A204.1 (cell line): ENCODE results near the gene SLC12A5.
"Not testable (repeated sequence)": the region's sequence is repeated elsewhere in the genome, so short reads cannot be mapped to it uniquely, and the experiment has no call there.

Experiments
- FAIRE-seq: peaks from 2 replicates; lab custom pipeline; 2012; peaks lifted over from hg19 to GRCh38; lab: Jason Lieb, UNC

SLC12A5 gene

DNA sequence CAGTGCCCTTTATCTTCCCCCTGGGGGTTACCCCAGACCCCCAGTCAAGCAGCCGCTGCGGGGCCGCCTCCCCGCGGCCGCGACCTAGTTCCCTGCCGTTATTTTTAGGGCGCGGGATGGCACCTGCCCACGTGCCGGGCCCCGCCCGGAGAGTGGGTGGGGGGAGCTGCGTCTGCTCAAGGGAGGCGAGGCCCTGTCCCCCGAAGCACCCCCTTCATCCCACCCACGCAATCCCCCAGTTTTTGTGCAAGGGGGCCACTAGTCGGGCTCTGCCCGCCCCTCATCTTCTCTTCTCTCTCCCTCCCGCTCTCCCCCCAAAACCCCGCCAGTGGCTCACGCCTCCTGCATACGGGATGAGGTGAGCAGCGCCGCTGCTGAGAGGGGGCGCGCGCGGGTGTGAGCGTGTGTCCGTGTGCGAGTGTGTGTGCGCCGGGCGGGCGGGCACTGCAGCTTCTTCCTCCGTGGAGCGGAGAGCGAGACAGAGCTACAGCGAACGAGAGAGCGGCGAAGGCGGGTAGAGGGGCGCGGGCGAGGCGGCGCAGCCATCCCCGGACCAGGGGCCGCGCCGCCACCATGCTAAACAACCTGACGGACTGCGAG is at the start of gene SLC12A5:
TSS of gene SLC12A5 (plus strand) at position 444 of the 600 bp plus-strand sequence. CDS start at position 574, 130 bp downstream.
- no peak for FAIRE-seq

DNA sequence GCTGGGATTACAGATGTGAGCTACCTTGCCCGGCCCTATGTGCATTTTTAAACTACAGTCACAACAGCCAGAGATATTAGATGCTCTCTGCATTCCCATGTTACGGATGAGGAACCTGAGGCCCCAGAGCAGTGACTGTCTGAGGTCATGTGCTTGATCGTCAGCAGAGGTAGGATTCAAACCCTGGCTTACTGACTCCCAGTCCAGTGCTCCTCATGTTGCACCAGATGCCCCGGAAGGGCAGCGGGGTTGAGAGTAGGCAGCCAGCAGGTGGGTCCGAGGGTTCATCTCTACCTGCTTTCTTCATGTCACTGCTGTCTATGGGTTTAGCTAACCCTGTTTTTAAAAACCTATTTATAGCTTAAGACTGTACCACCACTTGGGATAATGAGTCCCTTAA is 47.8 kb upstream of the SLC12A5 start:
- no peak for FAIRE-seq

GRCh38 chr20:45983279-45983743 is 45.7 kb upstream of the SLC12A5 start:
- FAIRE-seq, result no peak

DNA sequence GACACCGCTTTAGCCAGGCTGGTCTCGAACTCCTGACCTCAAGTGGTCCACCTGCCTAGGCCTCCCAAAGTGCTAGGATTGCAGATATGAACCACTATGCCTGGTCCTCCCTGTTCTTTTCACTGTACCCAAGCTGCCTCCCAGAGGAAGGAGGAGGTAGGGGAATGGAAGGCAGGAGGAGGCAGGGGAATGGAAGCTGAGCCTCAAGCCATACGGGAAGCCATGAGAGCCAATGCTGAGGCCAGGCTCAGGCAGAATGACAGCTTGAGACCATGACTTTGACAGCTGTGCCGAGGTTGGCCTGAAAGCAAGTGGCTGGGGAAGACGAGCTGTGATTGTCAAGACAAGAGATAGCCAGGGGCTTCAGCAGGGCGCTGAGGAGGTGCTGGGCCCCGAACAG is 43.4 kb upstream of the SLC12A5 start:
- no peak for FAIRE-seq

GRCh38 chr20:45987108-45987780 is 41.8 kb upstream of the SLC12A5 start:
- no peak for FAIRE-seq

DNA sequence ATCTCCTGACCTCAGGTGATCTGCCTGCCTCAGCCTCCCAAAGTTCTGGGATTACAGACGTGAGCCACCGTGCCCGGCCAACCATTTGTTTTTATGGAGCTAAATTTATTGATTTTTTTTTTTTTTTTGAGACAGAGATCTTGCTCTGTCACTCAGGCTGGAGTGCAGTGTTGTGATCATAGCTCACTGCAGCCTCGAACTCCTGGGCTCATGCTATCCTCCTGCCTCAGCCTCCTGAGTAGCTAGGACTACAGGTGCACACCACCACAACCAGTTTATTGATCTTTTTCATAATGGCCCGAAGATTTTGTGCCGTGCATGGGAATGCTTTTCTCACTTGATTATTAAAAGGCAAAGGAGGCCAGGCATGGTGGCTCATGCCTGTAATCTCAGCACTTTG is 40.2 kb upstream of the SLC12A5 start:
- FAIRE-seq, result not testable (repeated sequence)

GRCh38 chr20:45991616-45992015 is 37.4 kb upstream of the SLC12A5 start:
- no peak for FAIRE-seq

DNA sequence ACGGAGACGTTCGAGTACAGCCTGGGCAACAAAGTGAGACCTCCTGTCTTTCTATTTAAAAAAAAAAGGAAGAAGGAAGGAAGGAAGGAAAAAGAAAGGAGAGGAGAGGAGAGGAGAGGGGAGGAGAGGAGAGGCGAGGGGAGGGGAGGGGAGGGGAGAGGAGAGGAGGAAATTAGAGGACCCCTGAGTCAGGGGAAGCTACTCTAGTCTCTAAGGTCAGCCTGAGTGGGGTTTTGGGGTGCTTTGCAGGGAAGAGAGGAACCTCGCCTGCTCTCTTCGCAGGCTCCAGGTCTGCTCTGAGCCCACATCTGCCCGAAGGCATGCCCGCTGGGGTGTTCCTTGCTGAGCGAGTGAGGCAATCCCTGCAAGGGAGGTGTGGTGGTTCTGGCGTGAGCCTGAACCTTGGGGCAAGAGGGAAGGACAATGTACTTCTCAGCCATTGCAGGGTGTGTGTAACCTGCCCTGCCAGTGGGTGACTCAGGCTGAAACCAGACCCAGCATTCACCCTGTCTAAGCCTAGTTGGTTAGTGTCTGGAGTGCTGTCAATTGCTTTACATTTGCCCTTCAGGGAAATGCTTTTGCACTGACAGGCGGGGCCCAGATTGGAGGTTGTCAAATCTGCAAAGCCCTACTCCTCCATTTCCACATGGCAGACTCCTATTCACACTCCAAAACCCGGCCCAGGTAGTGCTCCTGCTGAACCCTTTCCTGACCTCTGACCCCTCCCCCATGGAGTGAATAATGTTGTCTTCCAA is 35.6 kb upstream of the SLC12A5 start:
- no peak for FAIRE-seq

DNA sequence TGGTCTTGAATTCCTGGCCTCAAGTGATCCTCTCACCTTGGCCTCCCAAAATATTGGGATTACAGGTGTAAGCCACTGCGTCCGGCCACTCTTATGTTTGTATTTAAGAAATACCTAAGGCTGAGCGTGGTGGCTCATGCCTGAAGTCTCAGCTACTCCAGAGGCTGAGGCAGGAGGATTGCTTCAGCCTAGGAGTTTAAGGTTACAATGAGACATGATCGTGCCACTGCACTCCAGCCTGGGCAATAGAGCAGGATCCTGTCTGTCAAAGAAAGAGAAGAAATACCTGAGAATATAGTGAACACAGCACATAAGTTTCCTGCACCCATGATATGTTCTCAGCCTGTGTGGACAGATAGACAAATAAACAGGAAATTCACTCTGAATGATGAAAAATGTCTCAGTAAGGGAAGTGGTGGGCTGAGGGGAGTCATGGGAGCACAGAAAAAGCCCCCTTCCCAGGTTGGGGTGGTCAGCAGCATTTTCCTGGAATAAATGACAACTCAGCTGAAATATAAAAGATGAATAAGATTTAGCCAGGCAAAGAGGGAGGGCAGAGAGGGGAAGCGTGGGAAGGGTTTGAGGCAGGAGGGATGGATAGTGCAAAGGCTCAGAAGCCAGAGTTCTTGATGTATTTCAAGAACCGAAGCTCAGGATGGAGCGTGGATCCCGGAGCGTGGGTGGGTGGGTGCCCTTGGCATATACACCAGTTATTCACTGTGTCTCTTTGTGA is 34.1 kb upstream of the SLC12A5 start:
- FAIRE-seq, result no peak

DNA sequence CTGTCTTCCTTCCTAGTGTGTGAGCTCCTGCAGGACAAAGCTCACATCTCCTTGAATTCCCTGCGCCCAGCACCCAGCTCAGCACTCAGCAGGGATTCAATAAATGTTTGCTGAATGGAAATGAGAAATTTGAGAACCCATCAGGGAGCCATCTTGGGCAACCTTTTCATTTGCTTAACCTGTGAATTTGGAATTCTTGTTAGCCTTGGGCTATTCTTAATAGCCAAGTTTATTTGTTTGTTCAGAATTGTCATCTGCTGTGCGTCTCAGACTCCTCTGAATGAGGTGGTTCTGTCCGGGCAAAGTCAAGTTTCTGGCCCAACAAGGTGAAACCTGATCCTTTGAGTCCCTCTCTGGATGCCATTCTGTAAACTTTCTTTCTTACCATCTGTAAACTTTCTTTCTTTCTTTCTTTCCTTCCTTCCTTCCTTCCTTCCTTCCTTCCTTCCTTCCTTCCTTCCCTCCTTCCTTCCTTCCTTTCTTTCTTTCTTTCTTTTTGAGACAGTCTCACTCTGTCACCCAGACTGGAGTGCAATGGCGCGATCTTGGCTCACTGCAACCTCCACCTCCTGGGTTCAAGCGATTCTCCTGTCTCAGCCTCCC is 33.4 kb upstream of the SLC12A5 start:
- FAIRE-seq, result not testable (repeated sequence)

DNA sequence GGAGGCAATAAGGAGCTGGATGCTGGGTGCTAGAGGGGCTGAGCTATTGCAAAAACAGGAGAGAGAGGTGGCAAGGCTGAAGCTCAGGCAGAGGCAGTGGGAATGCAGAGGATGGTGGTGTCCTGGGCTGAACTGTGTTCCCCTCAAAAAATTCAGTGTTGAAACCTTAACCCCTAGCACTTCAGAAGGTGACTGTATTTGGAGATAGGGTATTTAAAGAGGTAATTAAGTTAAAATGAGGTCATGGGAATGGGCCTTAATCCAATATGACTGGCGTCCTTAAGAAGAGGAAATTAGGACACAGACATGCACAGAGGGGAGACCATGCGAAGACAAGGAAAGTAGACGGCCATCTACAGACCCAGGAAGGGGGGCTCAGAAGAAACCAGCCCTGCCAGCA is 31.8 kb upstream of the SLC12A5 start:
- no peak for FAIRE-seq

DNA sequence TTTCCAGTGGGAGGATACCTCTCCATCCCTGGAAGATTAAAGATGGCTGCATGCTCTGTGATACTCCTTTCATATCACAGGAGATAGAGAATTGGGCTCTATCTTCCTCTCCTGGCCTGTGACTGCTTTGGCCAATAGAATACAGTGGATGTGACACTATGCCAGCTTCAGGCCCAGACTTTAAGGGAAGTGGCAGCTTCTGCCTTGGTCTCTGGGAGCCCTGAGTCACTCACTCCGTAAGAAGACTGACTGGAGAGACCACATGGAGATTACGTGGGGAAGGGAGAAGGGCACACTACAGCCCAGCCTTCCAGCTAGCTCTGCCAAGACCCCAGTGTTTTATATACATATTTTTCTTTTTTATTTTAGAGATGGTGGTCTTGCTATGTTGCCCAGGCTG is 30.7 kb upstream of the SLC12A5 start:
- no peak for FAIRE-seq

DNA sequence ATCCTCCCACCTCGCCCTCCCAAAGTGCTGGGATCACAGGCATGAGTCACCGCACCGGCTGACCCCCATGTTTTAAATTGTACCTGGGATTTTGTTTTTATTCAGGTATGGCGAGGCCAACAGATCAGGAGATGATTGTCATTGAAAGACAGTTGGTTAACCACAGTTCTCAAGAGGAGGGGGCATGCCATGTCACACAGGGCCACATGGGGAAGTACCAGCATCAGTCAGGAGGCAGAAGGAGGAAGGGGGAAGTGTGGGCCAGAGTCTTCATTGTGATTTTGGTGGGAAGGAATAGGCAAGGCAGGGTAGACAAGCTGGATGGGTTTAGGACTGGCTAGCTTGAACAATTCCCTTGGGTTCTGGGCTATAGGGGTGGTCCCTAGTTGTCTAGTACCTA is 30.3 kb upstream of the SLC12A5 start:
- no peak for FAIRE-seq

DNA sequence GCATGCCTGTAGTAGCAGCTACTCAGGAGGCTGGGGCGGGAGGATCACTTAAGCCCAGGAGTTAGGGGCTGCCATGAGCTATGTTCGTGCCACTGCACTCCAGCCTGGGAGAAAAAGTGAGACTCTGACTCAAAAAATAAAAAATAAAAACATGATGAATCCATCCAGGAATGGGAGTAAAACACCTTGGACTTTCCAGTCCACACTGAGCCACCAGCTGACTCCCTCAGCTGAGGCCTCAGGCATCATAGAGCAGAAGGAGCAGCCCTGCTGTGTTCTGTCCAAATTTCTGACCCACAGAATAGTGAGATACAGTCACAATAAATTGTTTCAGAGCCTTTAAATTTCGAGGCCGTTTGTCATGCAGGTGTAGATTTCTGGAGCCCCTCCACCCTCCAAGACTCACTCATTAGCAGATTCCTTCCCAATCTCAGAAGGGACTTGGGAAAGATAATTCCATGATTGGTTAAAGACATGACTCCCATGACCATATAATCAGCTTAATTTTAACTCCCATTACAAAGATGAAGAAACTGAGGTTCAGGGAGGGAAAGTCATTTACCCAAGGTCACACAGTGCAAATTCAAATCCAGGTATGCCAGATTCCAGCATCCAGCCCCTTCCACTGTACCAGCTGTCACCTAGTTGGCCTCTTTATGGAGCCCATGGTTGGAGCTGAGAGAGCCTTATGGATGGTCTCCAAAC is 29.3 kb upstream of the SLC12A5 start:
- no peak for FAIRE-seq

- FAIRE-seq, result no peak
Measured at GRCh38 chr20:46000262-46000996, 28.6 kb upstream of the SLC12A5 start.

- FAIRE-seq, result no peak
Measured at GRCh38 chr20:46001498-46001897, 27.5 kb upstream of the SLC12A5 start.

DNA sequence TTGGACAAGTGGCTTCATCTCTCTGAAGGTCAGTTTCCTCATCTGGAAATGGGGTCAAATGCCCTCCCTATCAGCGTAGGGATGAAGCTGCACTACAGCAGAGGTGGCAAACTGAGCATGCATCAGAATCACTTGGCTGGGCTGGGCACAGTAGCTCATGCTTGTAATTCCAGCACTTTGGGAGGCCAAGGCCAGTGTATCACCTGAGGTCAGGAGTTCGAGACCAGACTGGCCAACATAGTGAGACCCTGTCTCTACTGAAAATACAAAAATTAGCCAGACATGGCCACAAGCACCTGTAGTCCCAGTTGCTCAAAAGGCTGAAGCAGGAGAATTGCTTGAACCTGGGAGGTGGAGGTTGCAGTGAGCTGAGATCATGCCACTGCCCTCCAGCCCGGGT is 27.0 kb upstream of the SLC12A5 start:
- no peak for FAIRE-seq

DNA sequence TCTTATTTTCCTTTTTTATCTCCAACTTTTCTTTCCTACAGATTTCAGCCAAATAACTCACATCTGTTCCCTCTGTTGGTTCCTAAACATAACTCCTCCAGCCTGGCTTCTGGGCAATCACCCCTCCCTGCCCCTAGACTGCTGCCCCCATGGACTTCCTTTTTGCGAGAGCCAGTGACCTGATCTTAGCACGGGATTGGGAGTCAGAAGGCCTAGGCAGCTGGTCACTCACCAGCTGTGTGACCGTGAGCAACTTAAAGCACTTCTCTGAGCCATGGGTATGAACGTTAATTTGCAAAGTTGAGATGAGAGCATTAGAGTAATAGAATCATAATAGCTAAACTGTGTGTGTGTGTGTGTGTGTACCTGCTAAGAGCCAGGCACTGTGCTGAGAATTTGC is 24.8 kb upstream of the SLC12A5 start:
- no peak for FAIRE-seq

- no peak for FAIRE-seq
Measured at GRCh38 chr20:46004889-46005473, 24.0 kb upstream of the SLC12A5 start.

DNA sequence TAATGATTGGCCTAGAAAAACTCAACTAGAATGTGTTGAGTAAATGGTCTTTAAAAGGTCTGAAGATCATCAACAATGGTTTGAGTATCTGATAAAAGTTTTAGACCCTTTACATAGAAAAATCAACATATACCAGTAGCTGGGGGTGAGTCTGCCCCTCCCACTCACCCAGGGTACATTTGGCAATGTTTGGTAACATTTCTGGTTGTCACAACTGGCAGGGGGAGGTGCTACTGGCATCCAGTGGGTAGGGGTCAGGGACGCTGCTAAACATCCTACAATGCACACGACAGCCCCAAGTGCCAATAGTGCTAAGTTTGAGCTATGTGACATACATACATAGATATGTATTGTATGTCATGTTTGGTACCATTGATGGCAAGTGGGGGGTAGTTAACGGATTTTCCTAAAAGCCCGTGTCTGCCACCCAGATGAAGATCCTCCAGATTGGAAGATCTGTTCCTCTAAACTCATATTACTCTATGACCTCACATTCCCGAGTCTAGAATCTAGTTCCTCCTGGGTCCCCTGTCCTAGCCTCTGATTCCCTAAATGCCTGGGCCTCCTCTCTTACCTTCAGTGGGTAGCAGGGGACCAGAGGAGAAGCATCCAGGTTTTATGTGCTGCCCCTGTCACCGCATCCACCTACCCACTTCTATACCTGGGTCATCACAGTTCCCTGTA is 22.9 kb upstream of the SLC12A5 start:
- no peak for FAIRE-seq
